GM21360 (cell line): ENCODE measurements around the gene NFRKB.
"Not testable (repeated sequence)": the region's sequence is repeated elsewhere in the genome, so short reads cannot be mapped to it uniquely, and the experiment has no call there.

Source experiments
- ATAC-seq: cut with Tn5 transposase; IDR thresholded peaks from one replicate; pipeline ENCODE4 v1.9.1; 2021; ENCODE audit warnings: mild to moderate bottlenecking, moderate library complexity; ENCODE audit not compliant: unreplicated experiment

NFRKB gene

DNA sequence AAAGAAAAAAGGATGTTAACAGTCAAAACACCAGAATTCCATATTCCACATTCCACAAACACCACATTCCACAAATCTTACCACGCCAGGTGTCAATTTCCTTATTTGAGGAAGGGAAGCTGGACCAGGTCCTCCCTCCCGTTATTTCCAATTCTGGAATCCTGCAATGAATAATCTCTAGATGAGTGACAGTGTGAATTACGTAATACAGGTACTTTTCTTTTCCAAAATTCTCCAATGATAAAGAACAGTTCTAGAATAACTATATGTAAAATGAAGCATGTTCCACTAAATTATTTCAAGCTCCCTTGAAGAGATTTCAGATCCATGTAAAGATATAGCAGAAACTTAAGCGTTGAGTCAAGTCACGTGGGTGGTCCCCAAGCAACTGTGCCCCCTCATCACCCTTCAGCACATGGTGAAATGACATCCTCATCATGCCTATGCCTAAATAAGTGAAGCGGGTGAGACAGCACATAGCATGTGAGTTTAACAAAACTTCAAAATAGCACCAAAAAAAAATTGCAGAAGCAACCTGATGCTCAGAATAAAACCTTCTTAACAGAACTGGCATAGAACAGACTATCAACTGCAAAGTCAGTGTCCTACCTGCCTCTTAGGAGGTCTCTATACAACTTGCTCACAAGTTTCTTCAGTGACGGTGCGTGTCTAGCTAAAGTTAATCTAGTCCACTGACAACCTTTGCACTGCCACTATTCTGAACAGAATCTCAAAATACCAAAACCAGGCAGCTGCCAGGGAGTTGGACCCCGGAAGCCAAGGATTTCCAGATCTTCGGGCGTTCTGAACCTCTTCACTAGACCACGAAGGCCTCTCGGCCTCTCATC lies 876 bp downstream of the NFRKB start:
- ATAC-seq: peak; percentile 10

DNA sequence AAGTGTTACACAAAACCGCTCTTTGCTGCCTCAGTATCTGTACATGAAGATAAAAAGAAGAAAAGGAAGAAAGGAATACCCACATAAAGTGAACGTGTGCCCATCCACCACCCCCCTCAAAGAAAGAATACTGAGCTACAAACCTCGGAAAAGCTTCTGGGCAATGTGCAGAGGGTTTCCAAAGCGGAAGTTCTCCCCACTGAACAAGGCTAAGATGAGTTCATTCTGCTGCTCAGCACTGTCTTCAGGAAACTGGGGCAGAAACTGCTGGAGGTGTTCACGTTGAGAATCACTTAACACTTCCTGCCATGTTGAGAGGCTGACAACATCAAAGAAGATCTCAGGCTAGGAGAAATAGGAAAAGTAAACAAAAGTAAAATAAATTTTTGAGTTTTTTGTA lies 6.9 kb downstream of the NFRKB start:
- no peak for ATAC-seq

DNA sequence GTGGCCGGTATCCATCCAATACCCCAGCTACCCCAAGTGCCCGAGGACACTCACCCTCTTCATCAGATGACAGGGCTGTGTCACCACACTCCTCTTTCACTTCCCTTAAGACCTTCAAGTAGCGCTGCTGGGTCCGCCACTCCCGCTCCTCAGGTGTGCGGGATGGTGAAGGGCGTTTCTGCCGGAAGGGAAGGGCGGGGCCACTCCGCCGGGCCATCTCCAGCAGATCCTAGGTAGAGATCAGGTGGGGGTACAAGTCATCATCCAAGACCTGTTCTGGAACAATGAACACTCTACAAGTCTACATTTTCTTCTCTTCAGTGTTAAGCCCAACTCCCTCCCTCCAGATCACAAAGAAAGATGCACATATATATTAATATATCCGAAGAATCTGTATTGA lies 10.0 kb downstream of the NFRKB start:
- ATAC-seq: no peak

DNA sequence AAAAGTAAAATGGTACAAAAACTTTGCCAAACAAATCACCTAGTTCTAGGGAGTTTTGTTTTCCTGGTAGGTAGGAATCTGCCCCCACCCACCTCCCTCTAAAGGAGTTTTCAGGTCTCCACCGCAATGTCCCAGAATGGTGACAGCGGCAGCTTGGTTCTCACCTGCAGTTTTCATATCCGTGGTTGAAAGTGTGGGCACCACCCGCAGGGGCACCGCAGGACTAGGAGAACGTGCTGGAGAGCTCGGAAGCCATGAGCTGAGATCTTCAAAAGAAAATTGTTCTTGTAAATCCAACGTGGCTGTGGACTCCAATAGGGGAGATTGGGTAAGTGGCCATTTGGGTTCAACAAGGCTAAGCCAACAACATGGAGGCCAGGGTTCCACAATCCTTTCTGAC lies 10.8 kb downstream of the NFRKB start:
- no peak for ATAC-seq

DNA sequence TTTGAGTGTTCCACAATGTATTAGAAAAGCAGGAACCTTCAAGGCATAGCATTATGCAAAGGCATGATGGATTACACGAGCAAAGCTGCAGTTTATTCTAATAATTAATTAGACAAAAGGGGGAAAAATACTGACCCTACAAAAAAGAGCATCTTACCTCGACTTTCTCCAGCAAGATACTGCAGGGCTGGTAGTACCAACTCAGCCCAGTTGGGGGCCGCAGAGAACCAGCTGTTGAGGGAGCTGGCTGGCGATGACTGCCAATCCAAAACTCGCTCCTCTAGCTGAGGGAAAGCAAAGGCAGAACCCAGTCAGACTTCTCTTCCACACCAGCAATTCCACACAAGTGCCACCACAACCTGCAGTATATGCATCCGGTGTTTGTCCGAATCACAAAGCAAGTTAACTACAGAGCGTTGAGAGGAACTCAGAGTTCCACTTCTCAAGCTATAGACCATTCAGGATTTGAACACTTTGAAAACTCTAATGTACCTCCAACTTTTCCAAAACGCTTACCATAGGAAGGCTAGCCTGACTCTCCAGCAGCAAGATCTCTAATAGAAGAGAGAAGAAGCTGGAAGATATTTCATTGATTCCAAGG lies 13.7 kb downstream of the NFRKB start:
- peak; percentile 93 for ATAC-seq

DNA sequence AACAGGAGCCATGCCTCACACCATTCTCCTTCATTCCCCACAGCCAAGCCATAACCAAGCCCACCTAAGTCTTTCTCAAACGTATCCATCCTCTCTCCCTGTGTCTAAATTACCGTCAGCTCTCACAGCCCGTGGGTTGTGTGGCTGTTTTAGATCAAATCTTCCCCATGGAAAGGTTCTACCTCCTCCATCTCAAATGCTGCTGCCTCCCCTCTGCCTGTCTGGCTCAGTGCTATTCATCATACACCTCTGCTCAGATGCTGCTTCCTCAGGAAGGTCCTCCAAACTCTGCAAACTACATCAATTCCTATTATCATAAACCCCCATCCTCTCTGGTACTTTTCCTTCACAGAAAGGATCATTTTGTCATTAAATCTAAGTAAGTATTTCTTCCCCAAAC lies 15.1 kb downstream of the NFRKB start:
- ATAC-seq: no peak

DNA sequence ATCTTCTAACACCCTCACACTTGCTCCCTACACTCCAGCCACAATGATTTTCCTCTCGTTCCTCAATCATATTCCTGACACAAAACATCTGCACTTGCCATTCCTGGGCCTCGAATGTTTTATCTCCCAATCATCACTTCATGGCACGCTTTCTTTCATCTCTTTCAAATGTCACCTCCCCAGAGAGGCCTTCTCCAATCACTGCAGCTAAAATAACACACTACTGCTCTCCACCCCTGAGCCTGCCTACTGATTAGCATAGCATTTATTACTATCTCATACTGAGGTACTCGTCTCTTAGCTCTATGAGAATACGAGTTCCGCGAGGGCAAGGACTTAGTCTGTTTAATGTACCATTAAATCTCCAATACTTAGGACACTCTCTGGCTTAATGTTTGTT lies 23.5 kb downstream of the NFRKB start:
- ATAC-seq: no peak

DNA sequence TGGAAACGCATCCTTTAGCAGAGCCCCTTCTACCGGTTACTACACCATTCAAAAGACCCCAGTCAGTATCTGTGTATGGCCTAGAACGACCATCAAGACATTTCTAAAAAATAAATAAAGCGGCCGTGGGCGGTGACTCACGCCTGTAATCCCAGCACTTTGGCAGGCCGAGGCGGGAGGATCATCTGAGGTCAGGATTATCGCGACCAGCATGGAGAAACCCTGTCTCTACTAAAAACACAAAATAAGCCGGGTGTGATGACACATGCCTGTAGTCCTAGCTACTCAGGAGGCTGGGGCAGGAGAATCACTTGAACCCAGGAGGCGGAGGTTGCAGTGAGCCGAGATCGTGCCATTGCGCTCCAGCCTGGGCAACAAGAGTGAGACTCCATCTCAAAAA lies 26.8 kb downstream of the NFRKB start:
- ATAC-seq: not testable (repeated sequence)

DNA sequence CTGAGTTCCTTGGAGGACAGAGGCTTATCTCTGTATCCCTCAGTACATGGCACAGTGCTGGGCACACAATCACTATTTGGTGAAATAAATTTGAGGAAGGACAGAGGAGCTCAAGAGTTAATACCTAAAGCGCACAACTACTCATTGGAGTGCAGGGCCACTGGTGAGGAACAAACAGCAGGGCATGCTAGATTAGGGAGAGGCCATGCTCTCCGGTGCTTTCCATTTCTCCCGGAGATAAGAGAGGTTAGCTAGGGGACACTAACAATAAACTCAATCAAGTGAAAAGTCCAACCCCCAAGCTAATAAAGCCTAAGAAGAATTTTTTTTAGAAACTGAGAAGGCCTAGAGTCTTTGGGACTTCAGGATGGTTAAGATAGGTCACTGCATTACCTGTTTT lies 29.1 kb downstream of the NFRKB start:
- no peak for ATAC-seq

DNA sequence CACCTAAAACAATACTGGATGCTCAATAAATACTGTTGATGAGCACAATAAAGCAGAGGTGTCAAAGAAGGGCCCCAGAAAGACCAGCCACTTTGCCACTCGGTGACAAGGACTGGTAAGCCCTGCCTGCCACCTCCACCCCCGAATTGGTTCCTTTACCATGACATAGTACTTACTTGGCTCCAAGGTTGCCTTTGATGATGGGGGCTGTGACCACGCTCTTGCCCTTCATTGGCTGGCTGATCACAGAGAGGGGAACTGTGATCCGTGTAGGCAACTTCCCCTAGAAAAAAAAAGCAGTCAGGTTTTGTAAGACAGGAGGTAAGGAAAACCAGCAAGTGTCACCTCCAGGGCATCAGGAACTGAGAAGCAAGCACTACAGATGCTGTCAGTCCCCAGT lies 29.7 kb downstream of the NFRKB start:
- no peak for ATAC-seq

DNA sequence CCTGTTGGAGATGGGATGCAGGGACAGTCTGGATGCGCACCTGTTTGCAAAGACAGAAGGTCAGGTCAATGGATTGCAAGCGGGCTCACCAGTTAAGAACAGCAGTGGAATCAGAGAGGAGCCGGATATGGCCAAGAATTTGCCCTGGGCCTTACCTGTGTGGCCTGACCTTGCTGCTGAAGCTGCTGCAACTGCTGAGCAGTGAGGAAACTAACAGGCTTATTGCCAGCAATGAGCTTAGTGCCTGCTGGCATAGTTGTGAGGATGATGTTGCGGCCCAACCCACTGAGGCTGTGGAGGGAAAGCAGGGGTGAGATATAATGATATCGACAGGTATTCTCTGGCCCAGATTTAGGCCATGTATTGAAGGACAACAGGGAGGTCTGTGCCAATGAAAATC lies 30.6 kb downstream of the NFRKB start:
- ATAC-seq: no peak

DNA sequence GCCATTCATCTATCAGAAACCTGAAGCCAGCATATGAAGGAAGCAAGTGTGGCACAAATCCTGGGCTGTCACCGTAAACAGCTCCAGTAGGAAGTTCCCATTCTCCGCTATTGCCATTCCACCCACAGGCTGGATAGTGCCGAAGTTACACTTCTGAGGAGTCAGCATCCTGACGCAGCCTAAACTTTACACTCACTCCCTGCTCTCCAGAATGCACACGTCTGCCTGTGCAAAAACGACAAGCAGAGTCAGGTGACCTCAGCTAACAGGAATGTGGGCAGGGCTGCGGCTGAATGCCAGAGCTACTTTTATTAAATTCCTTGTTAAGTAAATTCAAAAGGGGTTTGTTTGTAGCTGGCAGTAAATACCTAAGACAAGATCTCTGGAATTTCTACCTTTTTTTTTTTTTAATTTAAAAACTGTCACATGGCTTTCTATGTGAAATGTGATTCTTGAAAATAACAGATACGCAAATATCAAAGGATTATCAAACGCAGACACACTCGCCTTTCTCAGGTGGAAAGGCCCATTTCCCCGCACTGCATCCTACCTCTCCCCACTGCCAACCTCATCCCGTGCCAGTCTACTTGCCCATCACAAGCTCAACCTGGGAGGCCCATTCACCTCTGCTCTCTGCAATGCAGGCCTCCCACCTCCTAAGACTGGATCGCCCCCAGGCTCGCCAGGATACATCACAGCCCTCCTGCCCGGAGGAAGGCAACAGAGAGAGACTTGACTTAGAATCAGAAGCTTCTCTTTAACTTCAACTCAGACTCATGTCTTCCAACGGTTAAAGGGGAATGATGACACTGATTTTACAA lies 33.5 kb downstream of the NFRKB start:
- ATAC-seq: no peak

DNA sequence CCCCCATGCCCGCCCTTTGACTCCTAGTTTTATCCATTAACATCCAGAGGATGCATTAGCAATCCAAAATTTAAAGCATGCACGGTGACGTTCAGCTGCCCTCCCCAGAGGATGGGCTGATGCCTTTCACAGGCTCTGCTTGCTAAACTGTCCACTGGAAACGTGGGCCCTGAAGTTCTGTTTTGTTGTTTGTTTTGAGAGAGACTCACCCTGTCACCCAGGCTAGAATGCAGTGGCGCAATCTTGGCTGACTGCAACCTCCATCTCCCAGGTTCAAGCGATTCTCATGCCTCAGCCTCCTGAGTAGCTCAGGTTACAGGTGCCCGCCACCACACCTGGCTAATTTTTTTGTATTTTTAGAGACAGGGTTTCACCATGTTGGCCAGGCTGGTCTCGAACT lies 39.3 kb downstream of the NFRKB start:
- no peak for ATAC-seq

DNA sequence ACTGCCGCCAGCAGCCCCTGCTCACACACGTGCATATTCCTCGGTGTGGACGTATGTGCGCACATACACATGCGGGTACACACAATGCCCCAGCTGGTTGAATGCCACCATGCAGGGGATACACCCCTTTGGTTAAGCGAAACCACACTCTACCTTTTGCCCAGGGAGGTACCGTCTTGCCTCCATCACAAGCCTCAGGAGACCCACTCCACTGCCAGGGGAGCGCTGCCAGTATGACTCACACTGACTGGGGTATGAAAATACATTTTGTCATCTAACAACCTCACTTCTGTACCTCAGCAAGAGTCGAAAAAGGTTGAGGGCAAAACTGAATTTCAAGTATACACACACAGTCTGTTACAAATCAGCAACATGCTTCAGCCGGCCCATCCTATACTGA lies 40.3 kb downstream of the NFRKB start:
- no peak for ATAC-seq

DNA sequence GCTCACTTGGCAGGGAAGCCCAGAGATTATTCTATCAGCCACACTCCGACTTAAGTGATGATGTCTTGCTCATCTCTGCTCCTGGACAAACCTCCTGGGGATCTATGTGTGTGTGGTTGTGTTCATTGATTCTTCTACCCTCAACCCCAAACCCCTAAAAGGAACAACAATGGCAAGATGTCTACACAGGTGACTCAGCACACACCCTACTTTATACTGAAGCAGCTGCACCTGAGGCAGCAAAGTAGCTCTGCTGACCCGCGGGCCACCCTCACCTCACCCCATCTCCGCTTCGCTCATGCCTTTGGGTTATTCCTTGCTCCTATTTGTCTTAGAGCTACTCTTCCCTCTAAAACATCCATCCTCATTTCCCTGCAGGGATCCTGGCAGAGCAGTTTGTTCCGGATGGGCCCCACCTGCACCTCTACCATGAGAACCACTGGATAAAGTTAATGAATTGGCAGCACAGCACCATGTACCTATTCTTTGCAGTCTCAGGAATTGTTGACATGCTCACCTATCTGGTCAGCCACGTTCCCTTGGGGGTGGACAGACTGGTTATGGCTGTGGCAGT lies 41.1 kb downstream of the NFRKB start:
- no peak for ATAC-seq

DNA sequence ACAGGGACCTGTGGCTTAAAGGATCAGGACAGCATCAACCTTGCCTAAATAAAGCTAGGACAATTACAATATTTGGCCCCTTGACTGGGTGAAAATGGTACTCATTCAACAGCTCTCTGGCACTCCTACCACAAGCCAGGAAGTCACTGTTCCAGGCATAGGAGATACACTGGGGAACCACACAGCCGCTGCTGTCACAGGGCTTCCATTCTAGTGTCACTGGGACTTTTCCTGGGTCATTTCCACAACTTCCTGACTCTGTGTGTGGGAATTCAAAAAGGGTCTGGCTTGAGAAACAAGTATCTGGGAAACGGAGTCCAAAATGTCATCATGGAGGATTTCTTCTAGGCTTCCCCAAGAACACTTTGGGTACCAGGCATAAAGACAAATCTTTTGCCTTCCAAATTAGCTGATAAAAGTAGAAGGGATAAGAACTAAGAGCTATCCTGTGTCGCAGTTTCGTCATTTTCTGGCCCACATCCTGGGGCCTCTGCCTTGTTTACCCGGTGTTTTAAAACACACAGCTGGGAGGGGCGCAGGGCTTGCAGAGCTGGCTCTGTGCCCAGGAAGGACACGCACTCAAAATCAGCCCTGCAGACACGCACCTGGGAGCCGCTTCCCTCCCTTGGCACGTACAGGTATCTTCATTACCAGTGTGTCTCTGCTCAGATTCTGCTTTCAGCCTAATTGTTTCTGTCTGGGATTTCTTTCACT lies 41.7 kb downstream of the NFRKB start:
- ATAC-seq: no peak

DNA sequence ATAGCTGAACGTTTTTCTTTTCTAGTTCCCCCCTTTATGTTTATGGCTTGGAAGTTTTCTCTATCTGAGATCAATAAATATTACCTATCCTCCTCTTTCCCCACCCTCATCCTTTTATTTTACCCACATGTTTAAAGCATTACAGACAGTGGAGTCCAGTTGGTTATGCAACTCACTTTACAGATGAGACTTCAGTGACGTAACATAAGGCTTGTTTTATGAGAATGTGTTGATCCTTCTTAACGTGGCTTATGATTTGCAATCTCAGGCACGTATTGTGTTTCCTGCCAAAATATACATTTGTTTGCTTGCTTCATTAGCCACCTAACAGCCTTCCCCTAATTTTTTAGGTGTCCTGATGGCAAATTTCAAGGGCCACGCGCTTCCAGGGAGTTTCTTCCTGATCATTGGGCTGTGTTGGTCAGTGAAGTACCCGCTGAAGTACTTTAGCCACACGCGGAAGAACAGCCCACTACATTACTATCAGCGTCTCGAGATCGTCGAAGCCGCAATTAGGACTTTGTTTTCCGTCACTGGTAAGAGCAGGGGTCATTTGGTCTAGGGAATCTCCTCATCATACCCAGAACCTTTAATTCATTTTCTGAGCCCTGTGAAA lies 43.1 kb downstream of the NFRKB start:
- ATAC-seq: no peak

DNA sequence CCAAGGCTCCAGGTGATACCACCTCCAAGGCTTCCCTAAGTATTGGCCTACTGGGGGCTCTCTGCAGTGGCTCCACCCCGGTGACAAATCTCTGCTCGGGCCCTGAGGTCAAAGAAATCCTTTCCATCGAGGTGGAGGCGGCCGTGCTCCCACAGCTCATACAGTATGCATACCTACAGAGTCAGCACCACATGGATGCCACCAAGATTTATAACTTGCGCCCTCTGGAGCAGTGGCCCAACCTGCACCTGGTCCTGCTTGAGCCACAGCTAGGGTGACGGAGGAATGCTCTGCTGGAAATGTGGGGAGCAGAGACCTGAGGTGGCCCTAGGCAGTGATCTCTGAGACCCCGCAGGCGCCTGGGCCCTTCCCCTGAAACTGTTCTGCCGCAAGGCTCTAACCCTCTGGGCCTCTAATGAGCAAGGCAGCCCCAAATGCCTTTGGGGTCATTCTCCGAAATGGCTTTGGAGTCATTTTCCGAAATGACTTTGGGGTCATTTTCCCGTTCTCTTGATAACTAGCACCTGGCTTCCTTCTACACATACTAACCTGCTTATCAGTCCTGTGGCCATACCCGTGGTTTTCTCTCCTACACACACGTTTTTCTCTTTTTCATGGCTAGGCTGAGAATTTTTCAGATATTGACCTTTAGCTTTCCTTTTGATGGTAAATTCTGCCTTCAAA lies 45.8 kb downstream of the NFRKB start:
- ATAC-seq: no peak

DNA sequence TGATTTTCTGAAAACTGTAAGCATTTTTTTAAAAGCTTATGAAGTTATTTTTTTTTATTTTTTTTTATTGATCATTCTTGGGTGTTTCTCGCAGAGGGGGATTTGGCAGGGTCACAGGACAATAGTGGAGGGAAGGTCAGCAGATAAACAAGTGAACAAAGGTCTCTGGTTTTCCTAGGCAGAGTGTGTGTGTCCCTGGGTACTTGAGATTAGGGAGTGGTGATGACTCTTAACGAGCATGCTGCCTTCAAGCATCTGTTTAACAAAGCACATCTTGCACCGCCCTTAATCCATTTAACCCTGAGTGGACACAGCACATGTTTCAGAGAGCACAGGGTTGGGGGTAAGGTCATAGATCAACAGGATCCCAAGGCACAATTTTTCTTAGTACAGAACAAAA lies 48.0 kb downstream of the NFRKB start:
- ATAC-seq: not testable (repeated sequence)
